GM12878 (cell line): ENCODE data around the gene ADCY5. TPM values are rescaled to one million over a fixed set of nuclear protein-coding genes. Genes with fewer than 3 reads are reported as not detected.

Experiments
- ATAC-seq: fragments of 200-7000 bp; cut with Tn5 transposase; 3 replicates; pipeline ENCODE4 v1.9.1; 2020; ENCODE audit warnings: mild to moderate bottlenecking, moderate library complexity
- BruUV-seq: library from RNA; stranded (reverse); fragments of 400-500 nt; replicated peaks from 2 replicates; lab custom pipeline; 2021; lab: Mats Ljungman, UMichigan
- CTCF ChIA-PET: fragments of 300-600 bp; sonication (Branson Sonifier 250); formaldehyde crosslinking; extraction: SDS; loops from one replicate; lab custom pipeline; 2021; ENCODE audit warnings: inconsistent platforms; lab: Yijun Ruan, JAX
- POLR2A ChIA-PET: fragments of 350-600 bp; formaldehyde crosslinking; extraction: SDS; loops from one replicate; lab custom pipeline; 2021; ENCODE audit warnings: inconsistent platforms; lab: Charles Lee
- RAD21 ChIA-PET: fragments of 300-600 bp; sonication (Branson Sonifier 250); formaldehyde crosslinking; loops from one replicate; lab custom pipeline; 2023; ENCODE audit warnings: antibody characterized with exemption; ENCODE audit not compliant: unreplicated experiment; lab: Charles Lee
- SMC1A ChIA-PET: fragments of 300-600 bp; sonication (Branson Sonifier 250); formaldehyde crosslinking; loops from one replicate; lab custom pipeline; 2023; ENCODE audit not compliant: unreplicated experiment, uncharacterized antibody; lab: Charles Lee
- DNase-seq: peaks from one replicate; pipeline ENCODE4 v3.0.0-alpha.2; 2011; ENCODE audit warnings: low read depth, low spot score
- FAIRE-seq: peaks from 3 replicates; lab custom pipeline; 2011; peaks lifted over from hg19 to GRCh38; lab: Jason Lieb, UNC
- H2AFZ ChIP-seq: 2 replicates; pipeline ENCODE4 v1.6.0; 2011; ENCODE audit warnings: low read depth, low read length, control low read depth; ENCODE audit not compliant: control insufficient read depth
- H3K27ac ChIP-seq: 2 replicates; pipeline ENCODE4 v1.5.1; 2011; ENCODE audit warnings: control low read depth; ENCODE audit not compliant: control insufficient read depth, insufficient read depth
- H3K27me3 ChIP-seq, 2 experiments: replicated peaks in 1 of 2; 2 replicates each; pipeline versions ENCODE4 v1.6.0 to v1.6.1; 2011; ENCODE audit warnings: low read length in 1 of 2; ENCODE audit not compliant: control insufficient read depth in 2 of 2, insufficient read depth in 2 of 2
- H3K36me3 ChIP-seq, 2 experiments: 2 replicates each; pipeline ENCODE4 v1.5.1; 2011; ENCODE audit warnings: low read length in 1 of 2; ENCODE audit not compliant: control insufficient read depth in 2 of 2, insufficient read depth in 2 of 2
- H3K4me1 ChIP-seq: 2 replicates; pipeline ENCODE4 v1.6.1; 2011; ENCODE audit warnings: mild to moderate bottlenecking, low read length, moderate library complexity, mixed read lengths; ENCODE audit not compliant: control insufficient read depth, insufficient read depth
- H3K4me2 ChIP-seq: 2 replicates; pipeline ENCODE4 v1.6.0; 2011; ENCODE audit warnings: control low read depth; ENCODE audit not compliant: control insufficient read depth, insufficient read depth
- H3K4me3 ChIP-seq: fragments of 200-600 bp; sonication (generic); 2 replicates; pipeline ENCODE4 v1.5.1; 2016
- H3K79me2 ChIP-seq: 2 replicates; pipeline ENCODE4 v1.6.0; 2011; ENCODE audit warnings: low read length; ENCODE audit not compliant: control insufficient read depth, insufficient read depth
- H3K9ac ChIP-seq: 2 replicates; pipeline ENCODE4 v1.8.0; 2011; ENCODE audit warnings: low read length, control low read depth, mixed read lengths; ENCODE audit not compliant: control insufficient read depth, insufficient read depth
- H3K9me3 ChIP-seq: replicated peaks from 3 replicates; pipeline ENCODE4 v1.5.1; 2011; ENCODE audit warnings: mild to moderate bottlenecking, low read length; ENCODE audit not compliant: control insufficient read depth, insufficient read depth
- H4K20me1 ChIP-seq: 2 replicates; pipeline ENCODE4 v1.6.0; 2011; ENCODE audit not compliant: control insufficient read depth, insufficient read depth
- RBBP5 ChIP-seq: fragments of 200-600 bp; sonication (generic); conservative IDR thresholded peaks from 2 replicates; pipeline ENCODE4 v1.6.1; 2016
- SIN3A ChIP-seq: IDR thresholded peaks from 2 replicates; pipeline ENCODE4 v1.6.1; 2012; ENCODE audit warnings: low read depth, low read length, improper control_type of control experiment
- WGBS: methylation state at CpG from one replicate; pipeline ENCODE4 v1.1.6; 2016; ENCODE audit warnings: low lambda C conversion rate; ENCODE audit not compliant: insufficient replicate concordance, insufficient coverage; ENCODE audit errors: missing lambda C conversion rate; 5-methylcytosine and 5-hydroxymethylcytosine counted together
- in situ Hi-C: fragments of 300-500 bp; cut with MboI; formaldehyde crosslinking; loops from 9 replicates; pipeline ENCODE4 v1.14.3; 2018; ENCODE audit warnings: mixed read lengths
- intact Hi-C: fragments of 100-400 bp; cut with micrococcal nuclease; formaldehyde crosslinking; loops from one replicate; pipeline ENCODE4 v1.14.2; 2022; ENCODE audit not compliant: unreplicated experiment
- polyA plus RNA-seq, 11 experiments: library from polyadenylated mRNA; depleted of rRNA in 4 of 11; unstranded in 6 of 11; stranded (reverse) in 5 of 11; fragments of >200 nt; fragmentation: Nextera tagmentation in 4 of 11; fragmentation: Illumina TruSeq in 1 of 11; extraction: Ambion mirVana in 4 of 11; extraction: Trizol in 1 of 11; gene quantifications; 1 replicate in 1 of 11; 2 replicates in 10 of 11; pipeline versions ENCODE4 v1.2.1 to v1.2.3, GENCODE V29; 2011 to 2016; ENCODE audit warnings: inconsistent platforms in 2 of 11, missing spikeins in 2 of 11, low read depth in 1 of 11
- total RNA-seq, 4 experiments: library from RNA; depleted of rRNA in 3 of 4; stranded (reverse); fragments of >200 nt in 3 of 4; fragmentation: Illumina TruSeq in 1 of 4; extraction: Trizol in 1 of 4; gene quantifications; 2 replicates each; pipeline versions ENCODE4 v1.2.1 to v1.2.3, GENCODE V29; 2013 to 2021
- TF ChIP-seq, protein P1 (sequence below): fragments of 150-350 bp; IDR thresholded peaks from 2 replicates; pipeline ENCODE4 v1.6.1; 2016; ENCODE audit warnings: low read depth, low read length

ADCY5 gene
- total and polyA plus RNA-seq, 10 of the 15 experiments (the other 5 are each of a cell fraction or from before 2014, with no cell fraction given), result under 0.01 to 0.24 (median 0.02) TPM; not detected in 4

DNA sequence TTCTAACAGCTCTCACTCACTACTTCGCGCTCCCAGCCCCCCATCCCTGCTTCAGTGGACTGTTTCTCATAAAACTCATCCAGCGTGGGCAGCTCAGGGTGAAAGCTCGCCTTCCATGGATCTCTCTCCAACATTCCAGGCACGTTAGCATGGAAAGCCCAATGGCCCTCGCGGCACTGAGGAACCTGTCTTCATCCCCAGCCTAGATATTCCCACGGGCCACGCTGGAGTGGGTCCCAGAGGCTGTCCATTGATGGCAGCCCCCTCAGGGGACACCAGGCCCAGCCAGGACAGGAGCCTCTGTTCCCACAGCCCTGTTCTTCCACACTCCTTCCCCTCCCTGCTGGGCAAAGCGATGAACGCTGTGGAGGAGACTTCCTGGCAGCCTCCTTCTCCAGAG lies 126.0 kb downstream of the ADCY5 start (continued):
- TF ChIP-seq, protein P1, sequence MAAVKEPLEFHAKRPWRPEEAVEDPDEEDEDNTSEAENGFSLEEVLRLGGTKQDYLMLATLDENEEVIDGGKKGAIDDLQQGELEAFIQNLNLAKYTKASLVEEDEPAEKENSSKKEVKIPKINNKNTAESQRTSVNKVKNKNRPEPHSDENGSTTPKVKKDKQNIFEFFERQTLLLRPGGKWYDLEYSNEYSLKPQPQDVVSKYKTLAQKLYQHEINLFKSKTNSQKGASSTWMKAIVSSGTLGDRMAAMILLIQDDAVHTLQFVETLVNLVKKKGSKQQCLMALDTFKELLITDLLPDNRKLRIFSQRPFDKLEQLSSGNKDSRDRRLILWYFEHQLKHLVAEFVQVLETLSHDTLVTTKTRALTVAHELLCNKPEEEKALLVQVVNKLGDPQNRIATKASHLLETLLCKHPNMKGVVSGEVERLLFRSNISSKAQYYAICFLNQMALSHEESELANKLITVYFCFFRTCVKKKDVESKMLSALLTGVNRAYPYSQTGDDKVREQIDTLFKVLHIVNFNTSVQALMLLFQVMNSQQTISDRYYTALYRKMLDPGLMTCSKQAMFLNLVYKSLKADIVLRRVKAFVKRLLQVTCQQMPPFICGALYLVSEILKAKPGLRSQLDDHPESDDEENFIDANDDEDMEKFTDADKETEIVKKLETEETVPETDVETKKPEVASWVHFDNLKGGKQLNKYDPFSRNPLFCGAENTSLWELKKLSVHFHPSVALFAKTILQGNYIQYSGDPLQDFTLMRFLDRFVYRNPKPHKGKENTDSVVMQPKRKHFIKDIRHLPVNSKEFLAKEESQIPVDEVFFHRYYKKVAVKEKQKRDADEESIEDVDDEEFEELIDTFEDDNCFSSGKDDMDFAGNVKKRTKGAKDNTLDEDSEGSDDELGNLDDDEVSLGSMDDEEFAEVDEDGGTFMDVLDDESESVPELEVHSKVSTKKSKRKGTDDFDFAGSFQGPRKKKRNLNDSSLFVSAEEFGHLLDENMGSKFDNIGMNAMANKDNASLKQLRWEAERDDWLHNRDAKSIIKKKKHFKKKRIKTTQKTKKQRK, result no peak
- TF ChIP-seq RBBP5, result no peak
- TF ChIP-seq, all 136 proteins: peak for 0

DNA sequence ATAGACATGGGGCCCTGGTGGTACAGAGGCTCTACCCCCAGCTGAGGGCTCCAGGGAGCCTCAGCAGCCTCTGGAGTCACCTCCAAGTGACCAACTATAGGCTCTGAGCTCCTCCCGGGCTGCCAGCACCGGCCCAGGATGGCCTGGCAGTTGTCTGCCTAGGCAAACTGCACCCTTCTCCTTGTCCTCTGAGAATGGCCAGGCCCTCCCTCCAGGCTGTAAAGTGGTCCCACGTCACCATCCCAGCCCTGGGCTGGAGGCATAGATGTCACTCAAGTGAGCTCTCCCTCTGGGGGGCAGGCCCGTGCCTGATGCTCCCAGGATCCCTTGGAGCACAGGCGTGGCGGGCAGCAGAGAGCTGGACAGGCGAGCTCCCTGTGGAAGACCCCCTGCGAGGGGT lies 127.1 kb downstream of the ADCY5 start:
- no peak for ATAC-seq
- Histone ChIP-seq H3K79me2 (no peaks in the 10 kb centered on the region), H3K27ac (no peak overlapping the region), H3K9ac (no peak overlapping the region), H3K9me3 (no peaks in the 10 kb centered on the region), H3K4me1 (no peaks in the 10 kb centered on the region)
- FAIRE-seq, result no peak
- no TSS peak for BruUV-seq
- DNase-seq, result no peak
- intact Hi-C loops, result no loop called here
- 17% methylated on average over 8 of the region's 8 CpGs for WGBS
- no peak for TF ChIP-seq SIN3A
- TF ChIP-seq, all 136 proteins: peak for 0
- CTCF ChIA-PET, result interaction anchor here (0.9 to 1.9 kb wide), 2 partner anchors 232 to 237 kb away, joined by 3 to 9 read pairs; no protein-coding TSS in a partner anchor
- POLR2A ChIA-PET, result no interaction called here
- no peak overlapping the region for H3K4me2 ChIP-seq
- peaks cover 0 to 7% of the 10 kb centered on the region in 2 experiments; a peak in 2 of 4 replicates for H3K27me3 ChIP-seq
- no peak overlapping the region for H2AFZ ChIP-seq
- SMC1A ChIA-PET, result no interaction called here
- RAD21 ChIA-PET, result no interaction called here
- H4K20me1 ChIP-seq, result no peaks in the 10 kb centered on the region; the same call in 1 of the 2 replicates
- no peaks in the 10 kb centered on the region for H3K36me3 ChIP-seq
- no peak overlapping the region for H3K4me3 ChIP-seq
- in situ Hi-C loops, result no loop called here
